ENCODE results near the gene SHLD1.

Gene SHLD1

GRCh38 chr20:5822569-5822968 lies 72.4 kb downstream of the SHLD1 start:
- Histone ChIP-seq H3K27ac (ENCODE audit: insufficient read depth in 1 of 2, low read depth in 1 of 2, low read length in 2 of 2, poor library complexity in 1 of 2, severe bottlenecking in 2 of 2) (no peak overlapping the region), H3K27me3 (replicated peaks in 2 of 5; ENCODE audit: control insufficient read depth in 4 of 5, insufficient read depth in 5 of 5, low read length in 4 of 5) (no peaks in the 10 kb centered on the region), H3K4me1 (ENCODE audit: control extremely low read depth in 1 of 4, control insufficient read depth in 4 of 4, insufficient read depth in 4 of 4, low read length in 3 of 4) (peaks cover 0 to 7% (median 4%) of the 10 kb centered on the region in 4 experiments), H3K9me3 (ENCODE audit: control extremely low read depth in 1 of 5, control insufficient read depth in 4 of 5, insufficient read depth in 2 of 5, low read depth in 1 of 5, low read length in 4 of 5) (no peaks in the 10 kb centered on the region), H3K36me3 (ENCODE audit: control insufficient read depth in 4 of 4, insufficient read depth in 4 of 4, low read length in 3 of 4) (peaks cover 0 to 4% (median 0%) of the 10 kb centered on the region in 4 experiments), H3K4me3 (ENCODE audit: control insufficient read depth in 1 of 7, extremely low read depth in 1 of 7, insufficient read depth in 4 of 7, low read depth in 2 of 7, low read length in 6 of 7) (no peak overlapping the region)
- ChIA-PET POLR2A (no interaction called here), CTCF (no interaction called here)
- DNase-seq: peak in 2 of 3 donors; percentile 55 to 61
- WGBS (ENCODE audit: insufficient coverage): 50% methylated on average over 2 of the region's 3 CpGs

DNA sequence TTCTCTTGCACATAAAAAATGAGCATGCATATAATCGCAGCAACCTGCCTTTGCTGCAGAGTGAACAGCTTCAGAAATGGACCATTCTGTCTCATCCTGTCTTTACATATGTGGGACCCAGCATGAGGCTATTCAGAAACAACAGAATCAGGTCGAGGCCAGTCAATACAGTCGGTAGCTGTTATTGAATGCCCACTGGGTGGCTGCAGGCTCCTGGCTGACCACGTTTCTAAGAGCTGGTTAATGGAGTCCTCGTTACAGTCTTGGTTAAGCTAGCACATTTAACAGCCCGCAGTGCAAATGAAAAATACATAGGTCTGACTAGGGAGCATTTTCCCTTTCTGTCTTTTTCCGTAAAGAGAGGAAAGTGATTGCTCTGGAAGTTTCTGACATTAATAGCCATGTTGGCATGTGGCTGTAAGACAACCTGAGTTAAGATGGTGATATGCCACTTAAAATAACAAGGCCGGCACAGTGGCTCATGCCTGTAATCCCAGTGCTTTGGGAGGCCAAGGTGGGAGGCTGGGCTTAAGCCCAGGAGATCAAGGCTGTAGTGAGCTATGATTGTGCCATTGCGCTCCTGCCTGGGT lies 75.0 kb downstream of the SHLD1 start:
- Histone ChIP-seq H3K36me3 (ENCODE audit: control insufficient read depth in 4 of 4, insufficient read depth in 4 of 4, low read length in 3 of 4) (peaks cover 0 to 4% (median 0%) of the 10 kb centered on the region in 4 experiments), H3K4me3 (ENCODE audit: control insufficient read depth in 1 of 7, extremely low read depth in 1 of 7, insufficient read depth in 4 of 7, low read depth in 2 of 7, low read length in 6 of 7) (no peak overlapping the region), H3K27me3 (replicated peaks in 2 of 5; ENCODE audit: control insufficient read depth in 4 of 5, insufficient read depth in 5 of 5, low read length in 4 of 5) (no peaks in the 10 kb centered on the region), H3K4me1 (ENCODE audit: control extremely low read depth in 1 of 4, control insufficient read depth in 4 of 4, insufficient read depth in 4 of 4, low read length in 3 of 4) (peaks cover 0 to 7% (median 4%) of the 10 kb centered on the region in 4 experiments), H3K27ac (ENCODE audit: insufficient read depth in 1 of 2, low read depth in 1 of 2, low read length in 2 of 2, poor library complexity in 1 of 2, severe bottlenecking in 2 of 2) (no peak overlapping the region), H3K9me3 (ENCODE audit: control extremely low read depth in 1 of 5, control insufficient read depth in 4 of 5, insufficient read depth in 2 of 5, low read depth in 1 of 5, low read length in 4 of 5) (no peaks in the 10 kb centered on the region)
- CTCF ChIA-PET: interaction anchor here (3.2 kb wide), 1 partner anchor 11 kb away, joined by 11 read pairs; no protein-coding TSS in a partner anchor
- 95% methylated on average over 7 of the region's 9 CpGs for WGBS (ENCODE audit: insufficient coverage)
- POLR2A ChIA-PET: no interaction called here
- no peak for DNase-seq

GRCh38 chr20:5827098-5827853 lies 77.1 kb downstream of the SHLD1 start:
- no peaks in the 10 kb centered on the region for H3K27me3 ChIP-seq (replicated peaks in 2 of 5; ENCODE audit: control insufficient read depth in 4 of 5, insufficient read depth in 5 of 5, low read length in 4 of 5)
- POLR2A ChIA-PET: interaction anchor here (0.7 kb wide), 1 partner anchor 138 kb away, joined by 3 read pairs; no protein-coding TSS in a partner anchor
- CTCF ChIA-PET: interaction anchor here (3.2 kb wide), 1 partner anchor 8 kb away, joined by 11 read pairs; no protein-coding TSS in a partner anchor
- H3K27ac ChIP-seq (ENCODE audit: insufficient read depth in 1 of 2, low read depth in 1 of 2, low read length in 2 of 2, poor library complexity in 1 of 2, severe bottlenecking in 2 of 2): no peak overlapping the region
- 98% methylated on average over 12 of the region's 15 CpGs for WGBS (ENCODE audit: insufficient coverage)
- peaks cover 0 to 7% (median 4%) of the 10 kb centered on the region in 4 experiments for H3K4me1 ChIP-seq (ENCODE audit: control extremely low read depth in 1 of 4, control insufficient read depth in 4 of 4, insufficient read depth in 4 of 4, low read length in 3 of 4)
- H3K9me3 ChIP-seq (ENCODE audit: control extremely low read depth in 1 of 5, control insufficient read depth in 4 of 5, insufficient read depth in 2 of 5, low read depth in 1 of 5, low read length in 4 of 5): no peaks in the 10 kb centered on the region
- no peak overlapping the region for H3K4me3 ChIP-seq (ENCODE audit: control insufficient read depth in 1 of 7, extremely low read depth in 1 of 7, insufficient read depth in 4 of 7, low read depth in 2 of 7, low read length in 6 of 7)
- peaks cover 0 to 4% (median 0%) of the 10 kb centered on the region in 4 experiments for H3K36me3 ChIP-seq (ENCODE audit: control insufficient read depth in 4 of 4, insufficient read depth in 4 of 4, low read length in 3 of 4)
- no peak for DNase-seq

- DNase-seq: no peak
- Histone ChIP-seq H3K4me3 (ENCODE audit: control insufficient read depth in 1 of 7, extremely low read depth in 1 of 7, insufficient read depth in 4 of 7, low read depth in 2 of 7, low read length in 6 of 7) (no peak overlapping the region), H3K36me3 (ENCODE audit: control insufficient read depth in 4 of 4, insufficient read depth in 4 of 4, low read length in 3 of 4) (peaks cover 0 to 4% (median 0%) of the 10 kb centered on the region in 4 experiments), H3K9me3 (ENCODE audit: control extremely low read depth in 1 of 5, control insufficient read depth in 4 of 5, insufficient read depth in 2 of 5, low read depth in 1 of 5, low read length in 4 of 5) (no peaks in the 10 kb centered on the region), H3K27me3 (replicated peaks in 2 of 5; ENCODE audit: control insufficient read depth in 4 of 5, insufficient read depth in 5 of 5, low read length in 4 of 5) (no peaks in the 10 kb centered on the region), H3K27ac (ENCODE audit: insufficient read depth in 1 of 2, low read depth in 1 of 2, low read length in 2 of 2, poor library complexity in 1 of 2, severe bottlenecking in 2 of 2) (no peak overlapping the region), H3K4me1 (ENCODE audit: control extremely low read depth in 1 of 4, control insufficient read depth in 4 of 4, insufficient read depth in 4 of 4, low read length in 3 of 4) (peaks cover 0 to 4% (median 1%) of the 10 kb centered on the region in 4 experiments)
- CTCF ChIA-PET: no interaction called here
- POLR2A ChIA-PET: no interaction called here
- no CpG with 5 or more reads among the region's 1 CpG for WGBS (ENCODE audit: insufficient coverage)
These were observed 77.7 kb downstream of the SHLD1 start for GRCh38 chr20:5827861-5828260.

DNA sequence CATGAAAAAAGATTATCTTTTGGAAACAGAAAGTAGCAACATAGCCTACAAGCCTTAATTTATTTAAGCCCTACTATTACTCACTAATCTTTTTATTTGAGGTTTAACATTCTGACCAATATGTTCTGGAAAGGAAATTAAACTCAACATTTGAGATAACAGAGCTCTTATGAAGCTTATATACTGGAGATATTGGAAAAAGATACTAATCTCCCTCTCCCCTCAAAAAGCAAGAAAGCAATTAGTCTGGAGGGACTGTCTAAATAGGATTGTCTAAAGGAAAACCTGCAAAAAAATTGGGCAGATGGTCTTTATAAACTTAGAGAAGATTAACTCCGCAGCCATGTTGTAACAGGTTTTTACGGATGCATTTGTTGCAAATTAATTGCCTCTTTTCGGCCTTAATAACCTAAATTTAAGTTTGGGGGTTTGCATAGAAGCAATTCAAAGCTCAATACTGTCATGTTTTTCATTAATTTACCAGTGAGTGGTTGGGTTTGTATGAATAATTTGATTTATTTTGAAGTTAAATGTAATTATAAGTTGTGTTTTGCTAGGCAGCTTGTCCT lies 79.1 kb downstream of the SHLD1 start:
- DNase-seq: no peak
- H3K27ac ChIP-seq (ENCODE audit: insufficient read depth in 1 of 2, low read depth in 1 of 2, low read length in 2 of 2, poor library complexity in 1 of 2, severe bottlenecking in 2 of 2): no peak overlapping the region
- no peaks in the 10 kb centered on the region for H3K4me1 ChIP-seq (ENCODE audit: control extremely low read depth in 1 of 4, control insufficient read depth in 4 of 4, insufficient read depth in 4 of 4, low read length in 3 of 4)
- no peaks in the 10 kb centered on the region for H3K36me3 ChIP-seq (ENCODE audit: control insufficient read depth in 4 of 4, insufficient read depth in 4 of 4, low read length in 3 of 4)
- H3K27me3 ChIP-seq (replicated peaks in 2 of 5; ENCODE audit: control insufficient read depth in 4 of 5, insufficient read depth in 5 of 5, low read length in 4 of 5): no peaks in the 10 kb centered on the region
- H3K4me3 ChIP-seq (ENCODE audit: control insufficient read depth in 1 of 7, extremely low read depth in 1 of 7, insufficient read depth in 4 of 7, low read depth in 2 of 7, low read length in 6 of 7): no peak overlapping the region
- no peaks in the 10 kb centered on the region for H3K9me3 ChIP-seq (ENCODE audit: control extremely low read depth in 1 of 5, control insufficient read depth in 4 of 5, insufficient read depth in 2 of 5, low read depth in 1 of 5, low read length in 4 of 5)
- POLR2A ChIA-PET: no interaction called here
- CTCF ChIA-PET: no interaction called here
- WGBS (ENCODE audit: insufficient coverage): 79% methylated on average over 3 of the region's 3 CpGs

DNA sequence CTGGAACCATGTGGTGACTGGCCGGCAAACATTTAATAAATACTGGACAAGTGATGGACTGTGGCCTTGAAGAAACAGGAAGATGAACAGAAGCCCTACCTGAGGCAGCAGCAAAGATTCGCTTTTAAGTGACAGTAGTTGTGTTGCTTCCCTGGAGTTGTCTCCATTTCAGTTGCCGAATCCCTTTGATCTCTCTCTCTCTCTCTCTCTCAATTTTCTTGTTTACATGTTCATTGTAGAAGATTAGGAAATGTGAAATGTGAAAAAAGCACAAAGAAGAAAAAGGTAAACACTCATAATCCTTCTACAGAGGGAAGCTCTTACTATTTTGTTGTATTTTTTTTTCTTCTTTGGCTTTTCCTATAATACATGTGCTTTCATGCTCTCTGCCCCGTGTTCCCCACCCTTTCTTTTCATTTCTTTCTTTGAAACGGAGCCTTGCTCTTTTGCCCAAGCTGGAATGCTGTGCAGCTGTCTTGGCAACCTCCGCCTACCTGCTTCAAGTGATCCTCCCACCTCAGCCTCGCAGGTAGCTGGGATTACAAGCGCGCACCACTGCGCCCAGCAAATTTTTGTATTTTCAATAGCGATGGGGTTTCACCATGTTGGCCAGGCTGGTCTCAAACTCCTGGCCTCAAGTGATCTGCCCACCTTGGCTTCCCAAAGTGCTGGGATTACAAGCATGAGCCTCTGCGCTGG lies 81.5 kb downstream of the SHLD1 start:
- H3K4me1 ChIP-seq (ENCODE audit: control extremely low read depth in 1 of 4, control insufficient read depth in 4 of 4, insufficient read depth in 4 of 4, low read length in 3 of 4): peaks cover 4 to 17% (median 7%) of the 10 kb centered on the region in 4 experiments
- 98% methylated on average over 9 of the region's 12 CpGs for WGBS (ENCODE audit: insufficient coverage)
- H3K27me3 ChIP-seq (replicated peaks in 2 of 5; ENCODE audit: control insufficient read depth in 4 of 5, insufficient read depth in 5 of 5, low read length in 4 of 5): no peaks in the 10 kb centered on the region
- H3K36me3 ChIP-seq (ENCODE audit: control insufficient read depth in 4 of 4, insufficient read depth in 4 of 4, low read length in 3 of 4): no peaks in the 10 kb centered on the region
- POLR2A ChIA-PET: no interaction called here
- DNase-seq: no peak
- CTCF ChIA-PET: no interaction called here
- no peak overlapping the region for H3K4me3 ChIP-seq (ENCODE audit: control insufficient read depth in 1 of 7, extremely low read depth in 1 of 7, insufficient read depth in 4 of 7, low read depth in 2 of 7, low read length in 6 of 7)
- H3K9me3 ChIP-seq (ENCODE audit: control extremely low read depth in 1 of 5, control insufficient read depth in 4 of 5, insufficient read depth in 2 of 5, low read depth in 1 of 5, low read length in 4 of 5): no peaks in the 10 kb centered on the region
- no peak overlapping the region for H3K27ac ChIP-seq (ENCODE audit: insufficient read depth in 1 of 2, low read depth in 1 of 2, low read length in 2 of 2, poor library complexity in 1 of 2, severe bottlenecking in 2 of 2)
